GM12865 (cell line): Measurements from ENCODE around the gene ENAH.

ENCODE experiments used
- DNase-seq: peaks from one replicate; pipeline ENCODE4 v3.0.0; 2010; ENCODE audit warnings: low read depth
- H3K4me3 ChIP-seq: 2 replicates; pipeline ENCODE4 v1.5.1; 2011; ENCODE audit warnings: mild to moderate bottlenecking, low read depth, low read length, control low read depth
- TF ChIP-seq, protein P1 (sequence below): IDR thresholded peaks from 2 replicates; pipeline ENCODE4 v1.5.1; 2011; ENCODE audit warnings: low read length, control low read depth, low read depth, inconsistent platforms; ENCODE audit not compliant: insufficient read depth; ENCODE audit errors: missing control alignments

ENAH gene

DNA sequence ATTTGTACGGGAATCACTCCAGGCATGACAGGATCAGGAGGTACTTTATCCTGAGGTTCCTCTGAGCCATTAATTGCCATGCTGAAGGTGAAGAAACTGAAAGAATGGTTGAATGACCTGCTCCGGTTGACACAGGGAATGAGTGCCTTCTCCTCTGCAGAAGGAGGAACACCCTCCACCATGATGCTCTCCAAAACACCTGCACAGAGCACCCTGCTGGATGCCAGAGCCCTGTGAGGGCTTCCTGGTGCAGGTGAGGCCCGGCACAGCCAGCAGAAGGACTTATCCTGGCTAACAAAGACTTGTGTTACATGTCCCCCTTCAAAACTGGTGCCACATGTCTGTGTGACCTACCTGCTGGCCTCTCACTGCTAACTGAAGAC lies 210.8 kb downstream of the ENAH start:
- TF ChIP-seq, protein P1, sequence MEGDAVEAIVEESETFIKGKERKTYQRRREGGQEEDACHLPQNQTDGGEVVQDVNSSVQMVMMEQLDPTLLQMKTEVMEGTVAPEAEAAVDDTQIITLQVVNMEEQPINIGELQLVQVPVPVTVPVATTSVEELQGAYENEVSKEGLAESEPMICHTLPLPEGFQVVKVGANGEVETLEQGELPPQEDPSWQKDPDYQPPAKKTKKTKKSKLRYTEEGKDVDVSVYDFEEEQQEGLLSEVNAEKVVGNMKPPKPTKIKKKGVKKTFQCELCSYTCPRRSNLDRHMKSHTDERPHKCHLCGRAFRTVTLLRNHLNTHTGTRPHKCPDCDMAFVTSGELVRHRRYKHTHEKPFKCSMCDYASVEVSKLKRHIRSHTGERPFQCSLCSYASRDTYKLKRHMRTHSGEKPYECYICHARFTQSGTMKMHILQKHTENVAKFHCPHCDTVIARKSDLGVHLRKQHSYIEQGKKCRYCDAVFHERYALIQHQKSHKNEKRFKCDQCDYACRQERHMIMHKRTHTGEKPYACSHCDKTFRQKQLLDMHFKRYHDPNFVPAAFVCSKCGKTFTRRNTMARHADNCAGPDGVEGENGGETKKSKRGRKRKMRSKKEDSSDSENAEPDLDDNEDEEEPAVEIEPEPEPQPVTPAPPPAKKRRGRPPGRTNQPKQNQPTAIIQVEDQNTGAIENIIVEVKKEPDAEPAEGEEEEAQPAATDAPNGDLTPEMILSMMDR, result no peak
- no peak for DNase-seq
- no peak overlapping the region for H3K4me3 ChIP-seq

DNA sequence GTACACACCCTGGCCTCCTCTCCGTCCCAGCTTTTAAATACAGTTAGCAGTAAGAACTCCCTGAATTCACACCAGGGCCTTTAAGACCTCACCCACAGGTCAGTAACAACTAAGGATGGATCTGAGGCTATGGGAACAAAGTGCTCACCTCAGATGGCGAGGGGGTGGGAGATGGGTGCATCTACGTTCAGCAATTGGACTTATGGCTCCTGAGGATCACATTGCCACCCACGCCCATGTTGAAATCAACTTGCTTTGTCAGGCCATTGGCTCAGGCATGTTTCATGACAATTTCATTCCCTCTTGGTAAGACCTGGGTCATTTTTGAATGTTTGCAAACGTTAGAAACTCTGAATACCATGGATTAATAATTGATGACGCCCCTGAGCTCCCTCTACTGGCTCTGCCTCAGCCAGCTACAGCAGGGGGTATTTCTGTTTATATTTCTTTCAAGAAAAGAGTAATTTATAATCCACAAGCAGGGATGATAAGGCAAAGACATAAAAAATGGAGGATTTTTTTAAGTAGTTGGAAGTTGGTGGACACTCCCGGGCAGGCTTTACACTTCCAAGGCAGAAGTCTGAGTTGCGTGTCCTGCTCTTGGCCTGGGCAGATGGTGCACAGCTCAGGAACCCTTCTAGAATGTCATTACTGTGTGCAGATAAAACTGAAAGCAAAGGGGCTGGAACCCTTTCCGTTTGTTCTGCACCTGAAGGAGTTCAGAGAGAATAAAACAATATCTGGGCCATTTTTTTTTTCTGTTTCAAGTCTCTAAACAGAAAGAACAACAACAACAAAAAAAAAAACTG lies 211.4 kb downstream of the ENAH start:
- H3K4me3 ChIP-seq, result no peak overlapping the region
- TF ChIP-seq, protein P1, result peak; percentile 20
- DNase-seq, result peak; percentile 58

- no peak overlapping the region for H3K4me3 ChIP-seq
- TF ChIP-seq, protein P1, result no peak
- no peak for DNase-seq
Observed at GRCh38 chr1:225440380-225441221, 212.3 kb downstream of the ENAH start.

DNA sequence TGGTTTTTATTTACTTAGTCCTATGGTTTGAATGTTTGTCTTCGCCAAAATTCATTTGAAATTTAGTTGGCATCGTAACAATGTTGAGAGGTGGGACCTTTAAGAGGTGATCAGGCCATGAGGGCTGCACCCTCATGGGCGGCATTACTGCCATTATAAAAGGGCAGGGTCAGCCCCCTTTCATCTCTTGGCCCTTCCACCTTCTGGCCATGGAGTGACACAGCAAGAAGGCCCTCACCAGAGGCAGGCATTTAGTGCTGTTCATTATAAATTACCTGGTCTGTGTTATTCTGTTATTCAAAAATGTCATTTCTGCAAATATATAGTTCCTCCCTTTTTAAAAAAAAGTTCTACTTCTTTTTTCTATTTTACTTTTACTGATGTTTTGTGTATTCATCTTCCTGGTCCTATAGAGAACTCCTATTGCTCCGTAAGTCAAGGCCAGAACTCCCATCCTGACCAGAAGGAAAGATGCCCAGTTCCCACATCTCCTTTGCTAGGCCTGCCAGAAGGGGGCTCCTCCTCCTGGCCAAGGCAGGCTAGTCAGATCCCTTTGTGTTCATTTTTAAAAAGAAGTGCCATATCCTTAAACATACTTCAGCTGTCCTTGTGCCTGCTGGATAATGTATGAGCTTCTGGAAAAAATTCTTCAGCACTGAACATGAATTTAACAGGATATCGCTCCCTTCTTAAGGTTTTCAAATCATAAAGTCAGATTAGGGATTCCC lies 215.0 kb downstream of the ENAH start:
- TF ChIP-seq, protein P1, result no peak
- no peak for DNase-seq
- H3K4me3 ChIP-seq, result no peak overlapping the region
